GM11168 (cell line): Measurements from ENCODE around the gene DTYMK.
"Not testable (repeated sequence)": the region's sequence is repeated elsewhere in the genome, so short reads cannot be mapped to it uniquely, and the experiment has no call there.

Experiments
- in situ Hi-C: fragments of 300-500 bp; cut with MboI; formaldehyde crosslinking; loops from one replicate; pipeline ENCODE4 v1.12.0; 2022; ENCODE audit warnings: low sequenced_read_pairs; ENCODE audit not compliant: unreplicated experiment

Gene DTYMK, protein sequence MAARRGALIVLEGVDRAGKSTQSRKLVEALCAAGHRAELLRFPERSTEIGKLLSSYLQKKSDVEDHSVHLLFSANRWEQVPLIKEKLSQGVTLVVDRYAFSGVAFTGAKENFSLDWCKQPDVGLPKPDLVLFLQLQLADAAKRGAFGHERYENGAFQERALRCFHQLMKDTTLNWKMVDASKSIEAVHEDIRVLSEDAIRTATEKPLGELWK

DNA sequence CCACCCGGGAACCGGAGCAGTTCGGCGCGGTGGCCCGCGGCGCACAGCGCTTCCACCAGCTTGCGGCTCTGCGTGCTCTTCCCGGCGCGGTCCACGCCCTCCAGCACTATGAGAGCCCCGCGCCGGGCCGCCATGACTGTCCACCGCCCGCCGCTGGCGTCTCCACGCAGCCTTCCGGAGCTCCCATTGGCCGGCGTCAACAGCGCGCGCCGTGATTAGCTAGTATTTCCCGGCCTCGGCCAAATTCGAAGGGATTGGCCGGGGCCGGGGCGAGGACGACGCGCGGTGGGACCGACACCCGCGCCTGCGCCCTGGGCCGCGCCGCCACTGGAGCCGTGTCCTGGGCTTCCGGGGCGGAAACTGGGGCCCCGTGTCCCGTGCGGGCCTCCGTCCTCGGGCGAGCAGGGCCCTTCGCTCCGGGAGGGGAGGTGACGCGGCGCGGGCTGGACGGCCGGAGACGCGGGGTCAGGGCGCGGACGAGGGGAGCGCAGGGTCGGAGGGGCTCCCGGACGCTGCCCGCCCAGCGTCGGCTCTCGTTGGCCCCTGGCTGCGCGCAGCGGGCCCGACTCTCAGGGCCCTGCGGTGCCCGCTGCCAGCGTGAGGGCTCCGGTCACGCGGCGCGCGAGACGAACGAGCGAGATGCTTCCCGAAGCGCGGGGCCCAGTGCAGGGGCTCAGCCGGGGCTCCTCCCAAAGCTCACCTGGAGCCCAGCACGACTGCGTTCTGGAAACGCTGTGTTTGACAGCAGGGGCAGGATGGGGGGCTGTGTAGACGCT is at the start of gene DTYMK:
Gene DTYMK (minus strand): TSS at position 166 of the 776 bp plus-strand sequence. CDS start 32 bp downstream, at position 134.
- in situ Hi-C loops = no loop called here

DNA sequence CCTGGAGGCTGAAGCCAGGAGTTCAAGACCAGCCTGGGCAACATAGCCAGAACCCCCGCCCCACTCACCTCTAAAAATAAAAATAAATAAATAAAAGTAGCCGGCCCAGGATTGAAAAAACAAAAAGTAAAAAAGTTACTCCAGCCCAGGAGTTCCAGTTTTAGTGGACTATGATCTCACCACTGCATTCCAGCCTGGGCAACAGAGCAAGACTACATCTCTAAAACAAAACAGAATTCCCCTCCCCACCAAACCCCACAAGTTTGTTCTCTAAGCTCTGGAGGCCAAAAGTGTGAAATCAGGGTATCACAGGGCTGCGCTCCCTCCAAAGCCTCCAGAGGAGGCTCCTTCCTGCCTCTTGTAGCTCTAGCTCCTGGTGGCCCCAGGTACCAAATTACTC is 49.5 kb upstream of the DTYMK start:
- in situ Hi-C loops = no loop called here

DNA sequence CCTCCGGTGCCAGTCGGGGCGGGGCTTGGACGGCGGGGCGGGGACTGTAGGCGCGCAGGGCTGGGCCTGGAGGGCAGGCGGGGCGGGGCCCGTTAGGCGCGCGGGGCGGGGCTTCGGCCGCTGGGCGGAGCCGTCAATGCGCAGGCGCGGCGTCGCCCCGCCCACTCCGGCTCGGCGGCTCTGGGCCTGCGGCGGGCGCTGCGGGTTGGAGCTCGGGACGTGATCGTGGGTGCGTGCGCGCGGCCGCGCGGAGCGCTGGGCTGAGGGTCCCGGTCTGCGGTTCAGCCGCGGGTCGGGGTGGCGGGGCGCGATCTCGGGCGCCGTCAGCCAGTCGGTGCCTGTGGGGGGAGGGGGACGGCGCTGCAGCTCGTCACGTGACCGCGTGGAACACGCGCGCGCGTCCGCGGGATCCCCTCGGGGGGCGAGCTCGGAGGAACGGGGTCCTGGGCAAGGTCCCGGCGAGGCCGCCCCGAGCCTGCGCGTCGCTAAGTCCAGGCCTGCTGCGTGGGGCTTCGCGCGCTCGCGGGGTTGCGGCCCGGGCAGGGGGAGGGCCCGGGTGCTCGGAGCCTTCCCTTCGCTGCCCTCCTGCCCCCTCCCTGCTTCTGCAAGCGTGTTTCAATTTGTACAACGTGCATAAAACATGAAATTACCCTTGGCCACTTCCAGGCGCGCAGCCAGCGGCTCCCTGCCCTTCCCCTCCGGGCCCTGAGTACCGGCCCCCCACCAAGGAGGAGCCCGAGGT is 48.0 kb upstream of the DTYMK start, which contains the start of gene D2HGDH:
Gene D2HGDH (plus strand): TSS at position 164 of the 742 bp plus-strand sequence. CDS start 595 bp downstream, outside the sequence.
- in situ Hi-C loops = no loop called here

DNA sequence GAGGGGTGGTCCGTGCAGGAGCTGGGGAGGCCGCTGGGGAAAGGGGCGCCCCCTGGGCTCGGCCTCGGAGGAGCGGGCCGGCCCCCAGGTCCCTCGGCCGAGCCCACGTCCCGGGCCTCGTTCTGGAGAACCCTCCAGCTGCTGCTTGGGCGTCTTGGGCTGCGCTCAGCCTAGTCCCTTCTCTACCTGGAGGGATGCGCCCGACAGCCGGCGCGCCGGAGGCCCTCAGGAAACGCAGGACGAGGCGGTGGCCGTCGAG is 47.5 kb upstream of the DTYMK start:
- in situ Hi-C loops = no loop called here

DNA sequence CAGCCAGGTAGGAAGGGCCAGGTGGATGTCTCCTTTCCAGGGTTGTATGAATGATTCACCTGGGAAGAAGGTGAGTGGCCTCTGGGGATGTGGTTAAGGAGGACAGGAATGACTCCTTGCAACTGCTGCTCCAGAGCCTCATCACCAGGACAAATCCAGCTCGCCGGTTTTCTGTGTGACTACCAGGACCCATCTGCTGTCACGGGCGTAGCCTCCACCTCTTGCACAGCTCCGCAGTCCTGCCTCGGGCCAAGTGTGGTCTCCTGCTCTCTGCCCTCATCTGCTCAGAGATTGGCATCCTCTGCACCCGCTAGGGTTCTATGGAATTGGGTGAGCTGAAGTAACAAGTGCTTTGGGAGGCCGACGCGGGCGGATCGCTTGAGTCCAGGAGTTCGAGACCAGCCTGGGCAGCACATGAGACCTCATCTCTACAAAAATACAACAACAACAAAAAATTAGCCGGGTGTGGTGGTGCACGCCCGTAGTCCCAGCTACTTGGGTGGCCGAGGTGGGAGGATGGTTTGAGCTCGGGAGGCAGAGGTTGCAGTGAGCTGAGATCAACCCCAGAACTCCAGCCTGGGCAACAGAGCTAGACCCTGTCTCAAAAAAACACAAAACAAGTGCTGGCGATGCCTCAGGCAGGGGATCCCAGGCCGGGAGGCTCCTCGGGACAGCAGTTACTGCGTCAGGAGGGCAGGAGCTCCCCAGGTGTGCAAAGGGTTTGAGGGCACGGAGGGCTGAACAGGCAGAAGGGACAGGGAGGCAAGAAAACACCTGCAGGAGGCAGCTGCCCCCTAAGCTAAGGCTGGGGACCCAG is 47.0 kb upstream of the DTYMK start:
- in situ Hi-C loops = no loop called here

DNA sequence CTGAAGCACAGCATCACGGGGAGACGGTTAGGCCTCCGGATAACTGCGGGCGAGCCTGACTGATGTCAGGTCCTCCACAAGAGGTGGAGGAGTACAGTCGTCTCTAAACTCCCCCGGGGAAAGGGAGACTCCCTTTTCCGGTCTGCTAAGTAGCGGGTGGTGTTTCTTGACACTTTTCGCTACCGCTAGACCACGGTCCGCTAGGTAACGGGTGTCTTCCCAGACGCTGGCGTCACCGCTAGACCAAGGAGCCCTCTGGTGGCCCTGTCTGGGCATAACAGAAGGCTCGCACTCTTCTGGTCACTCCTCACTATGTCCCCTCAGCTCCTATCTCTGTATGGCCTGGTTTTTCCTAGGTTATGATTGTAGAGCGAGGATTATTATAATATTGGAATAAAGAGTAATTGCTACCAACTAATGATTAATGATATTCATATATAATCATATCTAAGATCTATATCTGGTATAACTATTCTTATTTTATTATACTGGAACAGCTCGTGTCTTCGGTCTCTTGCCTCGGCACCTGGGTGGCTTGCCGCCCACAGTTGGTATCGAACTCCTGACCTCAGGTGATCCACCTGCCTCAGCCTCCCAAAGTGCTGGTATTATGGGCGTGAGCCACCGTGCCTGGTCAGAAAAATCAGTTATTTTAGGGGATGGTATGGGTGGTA is 46.0 kb upstream of the DTYMK start:
- in situ Hi-C loops = not testable (repeated sequence)

DNA sequence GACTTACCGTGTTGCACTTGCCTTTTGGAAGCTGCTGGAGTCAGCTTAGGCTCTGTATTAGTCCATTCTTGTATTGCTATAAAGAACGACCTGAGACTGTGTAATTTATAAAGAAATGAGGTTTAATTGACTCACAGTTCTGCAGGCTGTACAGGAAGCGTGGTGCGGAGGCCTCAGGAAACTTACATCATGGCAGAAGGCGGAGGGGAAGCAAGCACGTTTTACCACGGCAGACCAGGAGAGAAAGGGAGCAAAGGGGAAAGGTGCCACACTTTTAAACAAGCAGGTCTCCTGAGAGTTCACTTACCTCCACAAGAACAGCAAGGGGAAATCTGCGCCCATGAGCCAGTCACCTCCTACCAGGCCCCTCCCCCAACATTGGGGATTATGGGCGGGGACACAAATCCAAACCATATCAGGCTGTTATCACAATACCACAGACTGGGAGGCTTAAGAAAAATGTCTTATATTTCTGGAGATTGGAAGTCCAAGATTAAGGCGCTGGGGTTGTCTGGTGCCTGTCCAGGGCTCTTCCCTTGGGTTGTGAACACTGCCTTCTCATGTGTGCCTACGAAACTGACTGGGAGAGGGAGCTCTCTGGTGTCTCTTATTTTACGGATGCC is 44.2 kb upstream of the DTYMK start:
- in situ Hi-C loops = no loop called here

DNA sequence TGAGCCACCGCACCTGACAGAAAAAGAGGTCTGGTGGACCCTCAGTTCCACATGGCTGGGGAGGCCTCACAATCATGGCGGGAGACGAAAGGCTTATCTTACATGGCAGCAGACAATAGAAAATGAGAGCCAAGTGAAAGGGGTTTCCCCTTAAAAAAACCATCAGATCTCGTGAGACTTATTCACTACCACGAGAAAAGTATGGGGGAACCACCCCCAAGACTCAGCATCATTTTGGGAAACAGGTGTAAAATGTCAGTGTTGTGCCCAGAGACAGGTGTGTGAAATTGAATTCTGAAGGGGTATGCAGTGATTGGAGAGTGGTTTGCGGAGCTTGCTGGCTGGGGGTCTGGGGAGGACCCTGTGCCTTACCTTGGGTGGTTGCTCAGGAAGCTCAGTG is 43.3 kb upstream of the DTYMK start:
- in situ Hi-C loops = no loop called here

DNA sequence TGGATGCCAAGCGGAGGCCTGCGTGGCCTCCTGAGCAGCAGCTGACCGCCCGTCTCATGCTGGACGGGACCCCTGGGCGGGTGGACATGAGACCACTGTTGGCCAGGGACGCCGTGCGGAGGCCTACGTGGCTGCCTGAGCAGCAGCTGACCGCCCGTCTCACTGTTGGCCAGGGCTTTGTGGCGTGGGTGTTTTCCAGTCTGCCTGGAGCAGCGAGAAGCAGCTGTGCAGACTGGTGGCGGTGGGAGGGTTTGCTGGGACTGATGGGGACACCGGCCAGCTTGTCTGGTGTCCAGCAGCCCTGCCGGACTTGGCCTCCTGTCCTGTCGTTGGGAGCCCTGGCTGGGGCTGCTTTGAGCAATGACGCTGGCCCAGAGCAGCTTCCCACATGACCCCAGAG is 42.0 kb upstream of the DTYMK start:
- in situ Hi-C loops = no loop called here

DNA sequence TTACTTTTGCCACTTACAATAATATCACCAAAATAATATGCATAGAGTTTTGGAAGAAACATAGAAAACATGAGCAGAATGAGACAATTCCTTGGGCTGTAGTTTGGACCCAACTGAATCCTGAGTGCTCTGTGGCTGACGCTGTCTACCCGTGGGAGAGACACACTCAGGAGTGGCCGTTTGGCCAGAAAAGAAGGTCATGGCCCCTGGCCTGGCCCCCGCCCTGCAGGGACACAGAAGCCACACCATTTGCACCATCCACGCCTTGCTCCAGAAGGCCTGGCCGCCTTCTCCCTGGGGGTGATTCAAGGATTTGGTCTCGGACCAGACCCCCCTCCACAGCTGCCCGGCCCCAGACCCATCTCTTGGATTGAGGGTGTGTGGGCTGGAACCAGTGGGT is 41.4 kb upstream of the DTYMK start:
- in situ Hi-C loops = no loop called here

DNA sequence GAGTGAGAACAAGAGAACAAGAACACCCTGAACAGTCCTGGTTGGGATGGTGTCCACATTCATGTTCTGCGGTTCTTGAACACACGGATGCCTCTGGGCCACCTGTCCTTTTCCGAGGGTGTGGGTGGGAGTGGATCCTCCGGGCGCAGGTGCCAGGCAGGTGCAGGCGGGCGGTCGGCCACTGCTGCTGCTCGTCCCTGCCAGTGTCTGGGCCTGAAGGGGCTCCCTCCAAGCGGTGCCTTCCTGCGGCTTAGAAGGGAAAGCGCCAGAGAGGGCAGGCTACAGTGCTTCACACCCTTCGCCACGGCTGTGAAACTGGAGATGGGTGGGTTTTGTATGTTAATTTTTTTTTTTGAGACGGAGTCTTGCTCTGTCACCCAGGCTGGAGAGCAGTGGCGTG is 39.8 kb upstream of the DTYMK start:
- in situ Hi-C loops = no loop called here

DNA sequence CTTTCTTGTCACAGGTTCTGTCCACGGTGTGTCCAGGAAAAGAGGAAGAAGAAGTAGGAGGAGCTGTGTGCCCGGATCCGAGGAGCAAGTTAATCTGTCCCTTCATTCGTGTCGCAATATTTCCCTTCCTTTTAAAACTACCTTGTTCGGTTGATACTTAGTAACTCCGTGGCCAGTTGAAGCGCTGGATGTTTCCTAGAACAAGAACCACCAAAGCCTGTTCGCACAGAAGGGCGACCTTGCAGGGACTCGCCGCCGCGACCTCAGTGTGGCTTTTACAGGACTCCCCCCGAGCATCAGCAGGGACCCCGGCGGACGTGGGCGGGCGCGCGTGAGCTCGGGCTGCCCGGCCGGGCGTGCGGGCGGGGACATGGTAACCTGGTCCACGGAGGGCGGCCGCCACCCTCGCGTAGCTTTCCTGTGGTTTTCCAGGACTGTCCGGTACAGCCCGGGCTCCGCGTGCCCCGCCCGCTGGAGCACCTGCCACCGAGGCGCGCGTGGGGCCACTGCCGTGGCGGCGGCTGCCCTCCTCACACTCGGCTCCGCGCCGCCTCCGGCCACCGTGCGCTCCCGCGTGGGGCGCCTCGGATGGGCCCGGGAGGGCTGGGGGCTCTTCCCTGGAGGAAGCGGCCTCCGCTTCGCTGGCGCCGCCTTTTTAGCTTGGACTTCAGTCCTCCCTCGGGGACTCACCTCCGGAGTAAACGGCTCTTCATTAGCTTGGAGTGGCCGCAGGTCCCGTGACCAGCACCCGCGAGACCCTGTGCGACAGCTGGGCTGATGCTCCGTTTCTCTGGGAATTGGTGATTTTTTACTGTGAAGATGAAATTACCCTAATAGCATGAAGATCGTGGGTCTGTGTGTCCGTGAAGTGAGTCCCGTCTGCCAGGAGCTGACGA is 38.6 kb upstream of the DTYMK start:
- in situ Hi-C loops = no loop called here

DNA sequence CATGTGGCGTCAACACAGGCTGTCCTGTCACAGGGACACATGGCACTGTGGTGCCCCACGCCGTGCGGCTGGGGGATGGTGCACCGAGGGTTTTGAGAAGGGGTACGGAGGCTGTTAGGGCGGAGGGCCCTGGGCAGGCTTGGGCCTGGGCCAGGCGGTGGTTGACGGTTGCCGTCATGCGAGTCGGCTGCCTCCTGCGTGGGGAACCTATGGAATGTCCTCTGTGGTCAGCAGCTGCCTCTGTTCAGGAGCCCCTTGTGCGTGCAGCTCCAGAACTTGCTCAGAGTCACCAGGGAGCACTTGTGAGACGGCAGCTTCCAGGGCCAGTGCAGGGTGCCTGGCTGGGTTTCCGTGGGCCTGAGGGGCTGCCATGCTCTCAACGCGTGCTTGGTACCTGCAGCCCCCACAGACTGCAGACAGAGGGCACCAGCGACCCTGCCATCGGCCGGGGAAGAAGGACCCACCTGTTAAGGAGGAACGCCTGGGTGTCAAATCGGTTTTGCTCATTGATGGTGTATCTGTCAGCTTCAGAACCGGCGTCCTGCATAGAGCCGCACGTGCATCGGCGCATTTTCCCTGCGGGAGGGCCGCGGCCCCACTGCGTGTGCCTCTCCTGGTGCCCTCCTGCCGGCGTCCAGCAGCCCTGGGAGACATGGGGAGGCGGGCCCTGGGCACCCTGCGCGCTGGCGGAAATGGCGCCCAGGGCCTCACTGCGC is 37.8 kb upstream of the DTYMK start:
- in situ Hi-C loops = no loop called here

DNA sequence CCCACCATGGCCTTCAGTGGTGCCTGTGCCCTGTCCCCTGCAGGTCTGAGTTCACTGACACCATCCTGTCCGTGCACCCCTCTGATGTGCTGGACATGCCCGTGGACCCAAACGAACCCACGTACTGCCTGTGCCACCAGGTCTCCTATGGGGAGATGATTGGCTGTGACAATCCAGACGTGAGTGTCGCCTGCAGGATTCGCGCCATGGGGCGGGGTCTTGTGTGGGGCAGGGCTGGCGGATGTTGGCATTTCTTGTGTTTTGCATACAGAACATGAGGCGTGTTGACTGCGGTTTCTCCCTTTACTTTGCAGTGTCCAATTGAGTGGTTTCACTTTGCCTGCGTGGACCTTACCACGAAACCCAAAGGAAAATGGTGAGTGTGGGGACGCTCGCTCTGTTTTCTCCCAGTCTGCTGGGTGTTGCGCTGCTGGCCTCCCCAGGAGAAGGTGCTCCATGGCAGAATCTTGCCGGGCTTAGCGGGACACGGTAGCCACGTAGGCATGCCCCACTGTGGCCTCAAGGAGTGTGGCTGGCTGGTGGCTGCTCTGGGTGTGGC is 36.4 kb upstream of the DTYMK start:
- in situ Hi-C loops = no loop called here

DNA sequence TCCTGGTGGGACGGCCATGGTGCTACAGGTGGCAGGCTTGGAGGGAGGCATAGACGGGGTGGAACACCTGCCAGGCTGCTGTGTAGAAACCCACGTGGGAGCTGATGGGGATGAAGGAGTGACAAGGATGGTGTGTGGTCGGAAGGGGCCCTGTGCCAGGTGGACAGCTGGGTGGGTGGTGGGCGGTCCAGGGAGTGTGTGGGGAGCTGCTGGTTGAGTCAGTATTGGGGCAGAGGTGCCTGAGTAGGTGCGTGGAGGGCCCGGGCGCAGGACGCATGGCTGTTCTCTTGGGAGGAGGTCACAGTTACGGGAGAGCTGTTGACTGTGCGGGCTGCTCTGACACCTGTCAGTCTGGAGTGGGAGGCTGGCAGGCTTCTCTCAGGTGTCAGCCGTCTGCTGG is 35.2 kb upstream of the DTYMK start:
- in situ Hi-C loops = no loop called here

DNA sequence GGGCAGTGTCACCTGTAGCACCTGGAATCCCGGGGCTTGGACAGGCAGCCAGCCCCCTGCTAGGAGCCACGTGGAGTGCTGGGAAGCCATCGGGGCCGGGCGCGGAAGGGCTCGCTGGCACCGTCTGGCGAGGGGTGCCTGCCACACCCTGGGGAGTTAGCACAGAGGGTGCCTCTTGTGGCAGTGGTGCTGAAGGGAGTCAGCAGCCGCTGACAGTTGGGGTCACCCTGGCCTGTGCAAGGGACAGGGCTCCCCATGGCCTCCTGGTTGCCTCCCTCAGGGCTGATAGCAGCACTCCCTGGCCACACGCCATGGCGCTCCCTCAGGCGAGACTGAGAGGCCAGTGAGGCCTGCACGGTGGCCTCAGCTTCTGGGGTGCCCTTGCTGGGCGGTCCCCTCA is 33.9 kb upstream of the DTYMK start:
- in situ Hi-C loops = no loop called here

DNA sequence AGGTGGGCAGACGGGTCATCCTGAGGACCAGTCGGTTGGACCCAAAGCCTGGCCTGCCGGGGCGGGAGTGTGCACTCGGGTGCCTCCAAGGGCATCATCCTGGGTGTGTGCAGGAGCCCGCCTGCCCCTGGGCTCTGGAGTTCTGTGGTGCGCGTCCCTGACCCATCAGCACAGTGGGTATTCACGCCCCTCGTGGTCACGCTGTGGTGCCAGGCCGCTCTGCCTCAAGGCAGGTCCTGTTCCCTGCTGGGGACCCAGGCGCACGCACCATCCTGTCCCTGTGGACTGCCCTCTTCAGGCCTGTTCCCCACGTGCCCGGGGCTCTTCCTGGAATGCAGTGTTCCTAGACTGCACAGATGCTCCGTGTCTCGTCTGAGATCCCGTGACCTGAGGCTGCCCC is 33.5 kb upstream of the DTYMK start:
- in situ Hi-C loops = no loop called here

DNA sequence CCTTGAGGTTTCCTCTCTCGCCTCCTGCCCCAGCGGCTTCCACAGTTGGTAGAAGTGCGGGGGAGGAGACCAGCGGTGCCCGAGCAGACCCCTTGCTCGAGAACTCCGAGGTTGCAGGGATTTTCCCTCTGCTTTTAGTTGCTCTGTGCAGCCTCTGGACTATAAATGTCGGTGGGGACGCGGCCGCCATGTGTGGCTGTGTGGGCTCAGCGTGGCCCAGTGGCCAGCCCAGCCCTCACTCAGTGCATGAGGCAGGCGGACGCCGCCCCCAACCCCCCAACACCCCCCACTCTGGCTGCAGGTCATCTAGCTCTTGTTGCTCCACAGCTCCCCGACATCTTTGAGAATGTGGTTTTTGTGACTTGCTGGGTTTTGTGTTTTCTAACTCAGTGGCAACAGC is 32.5 kb upstream of the DTYMK start:
- in situ Hi-C loops = no loop called here
